ENCODE data around the gene TSPAN18.

TSPAN18 gene

GRCh38 chr11:44711787-44712608 is 14.8 kb upstream of the TSPAN18 start:
- DNase-seq, result peak; percentile 48

GRCh38 chr11:44713022-44713421 is 13.7 kb upstream of the TSPAN18 start:
- DNase-seq, result no peak

- DNase-seq, result no peak
These were observed 10.5 kb upstream of the TSPAN18 start for GRCh38 chr11:44716256-44716655.

- no peak for DNase-seq
These were observed 8.7 kb upstream of the TSPAN18 start for GRCh38 chr11:44718057-44718456.

- no peak for DNase-seq
These were observed 8.0 kb upstream of the TSPAN18 start for GRCh38 chr11:44718612-44719390.

GRCh38 chr11:44725016-44725685 is 1.6 kb upstream of the TSPAN18 start:
- no peak for DNase-seq

GRCh38 chr11:44725757-44726282 is 942 bp upstream of the TSPAN18 start:
- peak; percentile 61 for DNase-seq

GRCh38 chr11:44727114-44727372 is 281 bp downstream of the TSPAN18 start:
- no peak for DNase-seq

GRCh38 chr11:44727373-44728287 is 868 bp downstream of the TSPAN18 start:
- peak; percentile 94 for DNase-seq

- peak; percentile 73 for DNase-seq
These were observed 1.7 kb downstream of the TSPAN18 start for GRCh38 chr11:44728491-44728910.

- DNase-seq, result no peak
These were observed 2.3 kb downstream of the TSPAN18 start for GRCh38 chr11:44729063-44729462.

GRCh38 chr11:44729713-44730112 is 3.0 kb downstream of the TSPAN18 start:
- no peak for DNase-seq

- no peak for DNase-seq
These were observed 4.0 kb downstream of the TSPAN18 start for GRCh38 chr11:44730775-44731174.

- DNase-seq, result peak; percentile 79
These were observed 5.1 kb downstream of the TSPAN18 start for GRCh38 chr11:44731685-44732430.

GRCh38 chr11:44732564-44732963 is 5.8 kb downstream of the TSPAN18 start:
- no peak for DNase-seq

GRCh38 chr11:44733877-44734276 is 7.1 kb downstream of the TSPAN18 start:
- DNase-seq, result no peak

GRCh38 chr11:44734843-44735381 is 8.2 kb downstream of the TSPAN18 start:
- no peak for DNase-seq

- DNase-seq, result no peak
These were observed 10.0 kb downstream of the TSPAN18 start for GRCh38 chr11:44736791-44737190.

- no peak for DNase-seq
These were observed 10.7 kb downstream of the TSPAN18 start for GRCh38 chr11:44737245-44738085.

- no peak for DNase-seq
These were observed 12.0 kb downstream of the TSPAN18 start for GRCh38 chr11:44738791-44739190.
